ENCODE data around the gene SOX15. TPM values are rescaled to one million over a fixed set of nuclear protein-coding genes. Genes with fewer than 3 reads are reported as not detected.

Gene SOX15
- total and polyA plus RNA-seq, 10 of the 15 experiments (the other 5 are each of a cell fraction or from before 2014, with no cell fraction given) = 0.06 to 0.53 (median 0.16) TPM; not detected in 2

DNA sequence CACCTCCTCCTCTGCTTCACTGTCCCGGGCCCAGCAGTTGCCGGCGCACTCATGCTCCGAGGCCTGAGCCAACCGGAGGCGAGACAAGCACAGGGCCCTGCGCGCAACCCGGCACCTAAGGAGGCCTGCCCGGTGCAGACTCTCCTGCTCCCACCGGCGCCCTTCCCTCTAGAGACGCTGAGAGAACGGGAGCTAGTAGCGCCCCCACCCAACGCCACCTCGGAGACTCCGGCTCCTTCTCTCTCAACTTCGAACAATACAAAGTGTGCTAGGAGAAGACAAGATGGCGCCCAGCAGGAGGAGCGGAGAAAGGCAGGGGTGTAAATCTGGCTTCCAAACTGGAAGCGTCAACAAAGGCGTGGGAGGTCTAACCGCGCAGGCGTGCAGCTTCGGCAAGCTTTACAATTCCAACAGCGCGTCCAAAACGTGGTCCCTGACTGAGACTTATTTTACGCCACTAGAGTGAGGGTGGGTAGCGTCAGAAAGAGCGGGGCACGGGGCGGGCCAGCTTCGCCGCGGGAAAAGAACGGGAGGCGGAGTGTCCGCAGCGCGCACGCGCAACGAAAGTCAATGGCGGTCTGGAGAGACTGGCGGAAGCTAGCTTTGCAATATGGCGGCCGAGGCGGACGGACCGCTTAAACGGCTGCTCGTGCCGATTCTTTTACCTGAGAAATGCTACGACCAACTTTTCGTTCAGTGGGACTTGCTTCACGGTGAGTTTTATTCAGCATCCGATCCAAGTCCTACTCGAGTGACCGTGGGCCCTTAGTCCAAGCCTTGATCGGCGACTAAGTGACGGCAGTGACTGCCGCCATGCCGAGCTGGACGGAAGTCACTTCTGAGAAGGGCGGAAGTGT, 6.4 kb downstream of the SOX15 start, which contains the start of gene MPDU1 (continued):
- TF ChIP-seq LARP7 (IDR thresholded peaks at IDR 0.05) (no peak; the same call in 1 of the 2 replicates), CBFB (IDR thresholded peaks at IDR 0.05; ENCODE audit: low read depth) (peak; percentile 69; the same call in 1 of the 2 replicates), JUND (IDR thresholded peaks at IDR 0.05; ENCODE audit: low read depth, low read length) (no peak), RAD51 (IDR thresholded peaks at IDR 0.05) (peak; percentile 60; the same call in 1 of the 2 replicates), PML (IDR thresholded peaks at IDR 0.05; ENCODE audit: low read length) (peak; percentile 99), TCF3 (IDR thresholded peaks at IDR 0.05; ENCODE audit: borderline replicate concordance, insufficient read depth, low read depth, low read length) (no peak), CHD4 (IDR thresholded peaks at IDR 0.05) (no peak), SPI1 (IDR thresholded peaks at IDR 0.05; ENCODE audit: borderline replicate concordance, insufficient read depth, low read depth, low read length) (no peak; the same call in 1 of the 2 replicates), SREBF2 (IDR thresholded peaks at IDR 0.05; ENCODE audit: low read length) (peak; percentile 83), CHD2 (IDR thresholded peaks at IDR 0.05; ENCODE audit: borderline replicate concordance, low read depth, low read length) (no peak), MXI1 (IDR thresholded peaks at IDR 0.05; ENCODE audit: low read depth, low read length) (peak; percentile 100), ZNF384 (IDR thresholded peaks at IDR 0.05; ENCODE audit: borderline replicate concordance, low read depth, low read length) (no peak), SMC3 (IDR thresholded peaks at IDR 0.05; ENCODE audit: borderline replicate concordance, low read length) (no peak; the same call in 1 of the 2 replicates), CREB1 (IDR thresholded peaks at IDR 0.05; ENCODE audit: low read depth) (peak; percentile 69; the same call in 1 of the 2 replicates), STAT3 (IDR thresholded peaks at IDR 0.05; ENCODE audit: low read depth, low read length) (no peak), SP1 (IDR thresholded peaks at IDR 0.05; ENCODE audit: low read depth, low read length) (peak; percentile 16)
- TF ChIP-seq, protein P1, sequence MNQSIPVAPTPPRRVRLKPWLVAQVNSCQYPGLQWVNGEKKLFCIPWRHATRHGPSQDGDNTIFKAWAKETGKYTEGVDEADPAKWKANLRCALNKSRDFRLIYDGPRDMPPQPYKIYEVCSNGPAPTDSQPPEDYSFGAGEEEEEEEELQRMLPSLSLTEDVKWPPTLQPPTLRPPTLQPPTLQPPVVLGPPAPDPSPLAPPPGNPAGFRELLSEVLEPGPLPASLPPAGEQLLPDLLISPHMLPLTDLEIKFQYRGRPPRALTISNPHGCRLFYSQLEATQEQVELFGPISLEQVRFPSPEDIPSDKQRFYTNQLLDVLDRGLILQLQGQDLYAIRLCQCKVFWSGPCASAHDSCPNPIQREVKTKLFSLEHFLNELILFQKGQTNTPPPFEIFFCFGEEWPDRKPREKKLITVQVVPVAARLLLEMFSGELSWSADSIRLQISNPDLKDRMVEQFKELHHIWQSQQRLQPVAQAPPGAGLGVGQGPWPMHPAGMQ (IDR thresholded peaks at IDR 0.05; ENCODE audit: borderline replicate concordance) = no peak
- TF ChIP-seq, protein P2, sequence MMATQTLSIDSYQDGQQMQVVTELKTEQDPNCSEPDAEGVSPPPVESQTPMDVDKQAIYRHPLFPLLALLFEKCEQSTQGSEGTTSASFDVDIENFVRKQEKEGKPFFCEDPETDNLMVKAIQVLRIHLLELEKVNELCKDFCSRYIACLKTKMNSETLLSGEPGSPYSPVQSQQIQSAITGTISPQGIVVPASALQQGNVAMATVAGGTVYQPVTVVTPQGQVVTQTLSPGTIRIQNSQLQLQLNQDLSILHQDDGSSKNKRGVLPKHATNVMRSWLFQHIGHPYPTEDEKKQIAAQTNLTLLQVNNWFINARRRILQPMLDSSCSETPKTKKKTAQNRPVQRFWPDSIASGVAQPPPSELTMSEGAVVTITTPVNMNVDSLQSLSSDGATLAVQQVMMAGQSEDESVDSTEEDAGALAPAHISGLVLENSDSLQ (IDR thresholded peaks at IDR 0.05) = peak; percentile 50
- TF ChIP-seq, protein P3, sequence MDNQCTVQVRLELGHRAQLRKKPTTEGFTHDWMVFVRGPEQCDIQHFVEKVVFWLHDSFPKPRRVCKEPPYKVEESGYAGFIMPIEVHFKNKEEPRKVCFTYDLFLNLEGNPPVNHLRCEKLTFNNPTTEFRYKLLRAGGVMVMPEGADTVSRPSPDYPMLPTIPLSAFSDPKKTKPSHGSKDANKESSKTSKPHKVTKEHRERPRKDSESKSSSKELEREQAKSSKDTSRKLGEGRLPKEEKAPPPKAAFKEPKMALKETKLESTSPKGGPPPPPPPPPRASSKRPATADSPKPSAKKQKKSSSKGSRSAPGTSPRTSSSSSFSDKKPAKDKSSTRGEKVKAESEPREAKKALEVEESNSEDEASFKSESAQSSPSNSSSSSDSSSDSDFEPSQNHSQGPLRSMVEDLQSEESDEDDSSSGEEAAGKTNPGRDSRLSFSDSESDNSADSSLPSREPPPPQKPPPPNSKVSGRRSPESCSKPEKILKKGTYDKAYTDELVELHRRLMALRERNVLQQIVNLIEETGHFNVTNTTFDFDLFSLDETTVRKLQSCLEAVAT (IDR thresholded peaks at IDR 0.05) = peak; percentile 88
- TF ChIP-seq, protein P4, sequence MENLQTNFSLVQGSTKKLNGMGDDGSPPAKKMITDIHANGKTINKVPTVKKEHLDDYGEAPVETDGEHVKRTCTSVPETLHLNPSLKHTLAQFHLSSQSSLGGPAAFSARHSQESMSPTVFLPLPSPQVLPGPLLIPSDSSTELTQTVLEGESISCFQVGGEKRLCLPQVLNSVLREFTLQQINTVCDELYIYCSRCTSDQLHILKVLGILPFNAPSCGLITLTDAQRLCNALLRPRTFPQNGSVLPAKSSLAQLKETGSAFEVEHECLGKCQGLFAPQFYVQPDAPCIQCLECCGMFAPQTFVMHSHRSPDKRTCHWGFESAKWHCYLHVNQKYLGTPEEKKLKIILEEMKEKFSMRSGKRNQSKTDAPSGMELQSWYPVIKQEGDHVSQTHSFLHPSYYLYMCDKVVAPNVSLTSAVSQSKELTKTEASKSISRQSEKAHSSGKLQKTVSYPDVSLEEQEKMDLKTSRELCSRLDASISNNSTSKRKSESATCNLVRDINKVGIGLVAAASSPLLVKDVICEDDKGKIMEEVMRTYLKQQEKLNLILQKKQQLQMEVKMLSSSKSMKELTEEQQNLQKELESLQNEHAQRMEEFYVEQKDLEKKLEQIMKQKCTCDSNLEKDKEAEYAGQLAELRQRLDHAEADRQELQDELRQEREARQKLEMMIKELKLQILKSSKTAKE (IDR thresholded peaks at IDR 0.05; ENCODE audit: low read depth, poor library complexity, severe bottlenecking) = no peak
- TF ChIP-seq, protein P5, sequence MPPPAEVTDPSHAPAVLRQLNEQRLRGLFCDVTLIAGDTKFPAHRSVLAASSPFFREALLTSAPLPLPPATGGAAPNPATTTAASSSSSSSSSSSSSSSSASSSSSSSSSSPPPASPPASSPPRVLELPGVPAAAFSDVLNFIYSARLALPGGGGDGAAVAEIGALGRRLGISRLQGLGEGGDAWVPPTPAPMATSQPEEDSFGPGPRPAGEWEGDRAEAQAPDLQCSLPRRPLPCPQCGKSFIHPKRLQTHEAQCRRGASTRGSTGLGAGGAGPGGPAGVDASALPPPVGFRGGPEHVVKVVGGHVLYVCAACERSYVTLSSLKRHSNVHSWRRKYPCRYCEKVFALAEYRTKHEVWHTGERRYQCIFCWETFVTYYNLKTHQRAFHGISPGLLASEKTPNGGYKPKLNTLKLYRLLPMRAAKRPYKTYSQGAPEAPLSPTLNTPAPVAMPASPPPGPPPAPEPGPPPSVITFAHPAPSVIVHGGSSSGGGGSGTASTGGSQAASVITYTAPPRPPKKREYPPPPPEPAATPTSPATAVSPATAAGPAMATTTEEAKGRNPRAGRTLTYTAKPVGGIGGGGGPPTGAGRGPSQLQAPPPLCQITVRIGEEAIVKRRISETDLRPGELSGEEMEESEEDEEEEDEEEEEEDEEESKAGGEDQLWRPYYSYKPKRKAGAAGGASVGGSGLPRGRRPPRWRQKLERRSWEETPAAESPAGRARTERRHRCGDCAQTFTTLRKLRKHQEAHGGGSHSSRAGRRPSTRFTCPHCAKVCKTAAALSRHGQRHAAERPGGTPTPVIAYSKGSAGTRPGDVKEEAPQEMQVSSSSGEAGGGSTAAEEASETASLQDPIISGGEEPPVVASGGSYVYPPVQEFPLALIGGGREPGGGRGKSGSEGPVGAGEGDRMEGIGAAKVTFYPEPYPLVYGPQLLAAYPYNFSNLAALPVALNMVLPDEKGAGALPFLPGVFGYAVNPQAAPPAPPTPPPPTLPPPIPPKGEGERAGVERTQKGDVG (CRISPR knock-in tag; IDR thresholded peaks at IDR 0.05) = no peak
